ENCODE measurements around the gene FOXL1. TPM values are rescaled to one million over a fixed set of nuclear protein-coding genes. Genes with fewer than 3 reads are reported as not detected.

FOXL1 gene
- 1 to 10 TPM in 3 of 4 donors, under 1 TPM in 1; 0.22 to 6.3 (median 1.5) TPM for polyA plus RNA-seq
- long read RNA-seq, donor 1, result 0 reads
- long read RNA-seq, donor 2, partial matches to known transcripts, result 0 of 3 reads
- long read RNA-seq, donor 2, other reads (novel, unspliced or antisense), result 0 of 3 reads
- long read RNA-seq, donor 3, transcript FOXL1-201 (1 exons, 3,655 nt), result major isoform, 8 of 8 reads
- long read RNA-seq, donor 3, partial matches to known transcripts, result 0 of 8 reads
- long read RNA-seq, donor 3, other reads (novel, unspliced or antisense), result 0 of 8 reads
- long read RNA-seq, donor 4, result 0 reads
- long read RNA-seq, donor 5, transcript FOXL1-201 (1 exons, 3,655 nt), result major isoform, 5 of 5 reads
- long read RNA-seq, donor 5, partial matches to known transcripts, result 0 of 5 reads
- long read RNA-seq, donor 5, other reads (novel, unspliced or antisense), result 0 of 5 reads
- long read RNA-seq, donor 6, partial matches to known transcripts, result 0 of 4 reads
- long read RNA-seq, donor 6, other reads (novel, unspliced or antisense), result 0 of 4 reads
- long read RNA-seq, donor 7, partial matches to known transcripts, result 0 of 2 reads
- long read RNA-seq, donor 7, other reads (novel, unspliced or antisense), result 0 of 2 reads
- long read RNA-seq, donor 8, partial matches to known transcripts, result 0 of 1 reads
- long read RNA-seq, donor 8, other reads (novel, unspliced or antisense), result 0 of 1 reads
- long read RNA-seq, donor 9, partial matches to known transcripts, result 0 of 3 reads
- long read RNA-seq, donor 9, other reads (novel, unspliced or antisense), result 0 of 3 reads
- long read RNA-seq, donor 10, transcript FOXL1-201 (1 exons, 3,655 nt), result major isoform, 12 of 12 reads
- long read RNA-seq, donor 10, partial matches to known transcripts, result 0 of 12 reads
- long read RNA-seq, donor 10, other reads (novel, unspliced or antisense), result 0 of 12 reads

GRCh38 chr16:86578061-86578599, at the start of gene FOXL1:
Gene FOXL1 (plus strand): TSS chr16:86578549. CDS start chr16:86578724, 175 bp downstream.
- DNase-seq (peak in 1 of 2 donors; percentile 47), FAIRE-seq (no peak)
- Histone ChIP-seq H3K27ac (ENCODE audit: low read depth in 1 of 3, low read length in 2 of 3) (peak within 1 kb of the TSS; percentile 3 to 87 (median 69)), H3K4me1 (ENCODE audit: control insufficient read depth in 3 of 3, insufficient read depth in 2 of 3, low read depth in 1 of 3, low read length in 2 of 3) (peaks cover 0 to 8% (median 0%) of the 10 kb centered on the region in 3 donors), H3K36me3 (ENCODE audit: control insufficient read depth in 3 of 3, insufficient read depth in 2 of 3, low read depth in 1 of 3, low read length in 3 of 3) (no peaks in the 10 kb centered on the region), H3K9me3 (ENCODE audit: control insufficient read depth in 2 of 2, insufficient read depth in 1 of 2, low read depth in 1 of 2, low read length in 1 of 2) (no peaks in the 10 kb centered on the region), H3K27me3 (ENCODE audit: control insufficient read depth in 3 of 3, insufficient read depth in 3 of 3, low read length in 3 of 3) (peaks cover 8 to 81% (median 13%) of the 10 kb centered on the region in 3 donors), H3K4me3 (ENCODE audit: low read depth in 1 of 3, low read length in 3 of 3) (peak within 1 kb of the TSS in 2 of 3 donors; percentile 25 to 45)
- WGBS, 3 donors, result 14 to 45% (median 40%) methylated on average over 13 of the region's 13 CpGs

DNA sequence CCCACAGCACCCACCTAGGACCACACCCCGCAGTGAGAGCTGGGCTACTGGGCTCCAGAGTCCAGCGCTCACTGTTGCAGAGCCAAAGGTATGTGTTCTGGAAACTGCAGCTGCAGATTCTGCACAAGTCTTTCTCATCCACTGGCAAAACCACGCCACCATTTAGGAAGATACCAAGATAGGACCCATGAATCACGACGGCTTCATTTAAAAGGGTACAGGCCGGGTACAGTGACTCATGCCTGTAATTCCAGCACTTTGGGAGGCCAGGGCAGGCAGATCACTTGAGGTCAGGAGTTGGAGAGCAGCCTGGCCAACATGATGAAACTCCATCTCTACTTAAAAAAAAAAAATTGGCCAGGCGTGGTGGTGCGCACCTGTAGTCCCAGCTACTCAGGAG, 49.2 kb upstream of the FOXL1 start:
- Histone ChIP-seq H3K36me3 (ENCODE audit: control insufficient read depth in 3 of 3, insufficient read depth in 2 of 3, low read depth in 1 of 3, low read length in 3 of 3) (peaks cover 3 to 21% (median 4%) of the 10 kb centered on the region in 3 donors), H3K27ac (ENCODE audit: low read depth in 1 of 3, low read length in 2 of 3) (no peak overlapping the region), H3K27me3 (ENCODE audit: control insufficient read depth in 3 of 3, insufficient read depth in 3 of 3, low read length in 3 of 3) (no peaks in the 10 kb centered on the region), H3K4me1 (ENCODE audit: control insufficient read depth in 3 of 3, insufficient read depth in 2 of 3, low read depth in 1 of 3, low read length in 2 of 3) (no peaks in the 10 kb centered on the region), H3K9me3 (ENCODE audit: control insufficient read depth in 2 of 2, insufficient read depth in 1 of 2, low read depth in 1 of 2, low read length in 1 of 2) (no peaks in the 10 kb centered on the region), H3K4me3 (ENCODE audit: low read depth in 1 of 3, low read length in 3 of 3) (no peak overlapping the region)
- FAIRE-seq (no peak), DNase-seq (no peak)
- 83 to 92% (median 89%) methylated on average over 8 of the region's 8 CpGs for WGBS, 3 donors

DNA sequence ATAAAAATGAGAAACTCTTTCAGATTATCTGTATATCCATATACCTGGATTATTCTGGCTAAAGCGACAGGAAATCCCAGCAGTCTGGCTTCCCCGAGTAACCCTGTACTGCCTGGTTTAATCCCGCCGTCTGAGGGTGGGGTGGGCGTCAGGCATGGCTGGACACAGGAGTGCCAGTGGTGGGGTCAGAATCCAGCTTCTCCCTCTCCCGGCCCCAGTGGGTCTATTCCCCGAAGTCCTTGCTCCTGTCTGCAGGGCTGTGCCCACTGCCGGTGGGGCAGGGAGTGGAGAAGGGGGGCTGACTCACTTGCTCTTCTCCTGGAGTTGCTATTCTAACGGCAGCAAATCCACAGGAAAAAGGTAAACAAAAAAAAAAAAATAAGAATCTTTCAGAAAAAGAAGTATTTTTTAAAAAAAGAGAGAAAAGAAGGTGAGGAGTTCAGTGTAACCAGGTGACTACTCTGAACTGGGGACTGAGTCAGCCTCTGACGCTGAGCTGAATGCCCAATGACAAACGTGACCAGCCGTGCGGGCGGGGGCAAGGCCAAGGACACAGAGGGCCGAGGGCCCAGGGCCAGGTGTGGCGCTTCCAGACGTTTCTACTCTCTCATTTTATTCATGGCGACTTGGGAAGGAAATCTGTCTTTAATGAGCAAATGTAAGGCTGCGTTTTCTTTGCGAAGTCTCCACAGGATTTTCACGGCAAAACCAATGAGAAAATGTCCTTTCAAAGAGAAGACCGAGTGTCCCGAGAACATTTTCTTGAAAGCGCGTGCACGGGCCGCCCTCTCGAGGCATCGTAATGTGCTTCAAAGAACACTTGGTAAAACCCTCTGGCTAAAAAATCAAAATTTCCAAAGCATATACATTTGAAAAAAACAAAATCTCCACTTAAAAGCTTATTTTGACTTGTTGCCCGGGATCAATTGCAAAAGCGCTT, 47.8 kb upstream of the FOXL1 start:
- H3K27me3 ChIP-seq (ENCODE audit: control insufficient read depth in 3 of 3, insufficient read depth in 3 of 3, low read length in 3 of 3), result no peaks in the 10 kb centered on the region
- DNase-seq (no peak), FAIRE-seq (no peak)
- 73 to 83% (median 82%) methylated on average over 31 of the region's 31 CpGs for WGBS, 3 donors
- no peaks in the 10 kb centered on the region for H3K4me1 ChIP-seq (ENCODE audit: control insufficient read depth in 3 of 3, insufficient read depth in 2 of 3, low read depth in 1 of 3, low read length in 2 of 3)
- H3K4me3 ChIP-seq (ENCODE audit: low read depth in 1 of 3, low read length in 3 of 3), result no peak overlapping the region
- H3K27ac ChIP-seq (ENCODE audit: low read depth in 1 of 3, low read length in 2 of 3), result peak overlapping the region in 2 of 3 donors; percentile 45 to 59
- peaks cover 3 to 25% (median 4%) of the 10 kb centered on the region in 3 donors for H3K36me3 ChIP-seq (ENCODE audit: control insufficient read depth in 3 of 3, insufficient read depth in 2 of 3, low read depth in 1 of 3, low read length in 3 of 3)
- H3K9me3 ChIP-seq (ENCODE audit: control insufficient read depth in 2 of 2, insufficient read depth in 1 of 2, low read depth in 1 of 2, low read length in 1 of 2), result no peaks in the 10 kb centered on the region

- Histone ChIP-seq H3K4me3 (ENCODE audit: low read depth in 1 of 3, low read length in 3 of 3) (no peak overlapping the region), H3K4me1 (ENCODE audit: control insufficient read depth in 3 of 3, insufficient read depth in 2 of 3, low read depth in 1 of 3, low read length in 2 of 3) (no peaks in the 10 kb centered on the region), H3K9me3 (ENCODE audit: control insufficient read depth in 2 of 2, insufficient read depth in 1 of 2, low read depth in 1 of 2, low read length in 1 of 2) (no peaks in the 10 kb centered on the region), H3K27me3 (ENCODE audit: control insufficient read depth in 3 of 3, insufficient read depth in 3 of 3, low read length in 3 of 3) (no peaks in the 10 kb centered on the region), H3K36me3 (ENCODE audit: control insufficient read depth in 3 of 3, insufficient read depth in 2 of 3, low read depth in 1 of 3, low read length in 3 of 3) (peaks cover 4 to 26% (median 5%) of the 10 kb centered on the region in 3 donors), H3K27ac (ENCODE audit: low read depth in 1 of 3, low read length in 2 of 3) (peak overlapping the region in 2 of 3 donors; percentile 45 to 57)
- FAIRE-seq, result no peak
- WGBS, 3 donors, result 68 to 86% (median 75%) methylated on average over 6 to 7 of the region's 7 CpGs
- DNase-seq, result no peak
Observed at GRCh38 chr16:86531191-86531545, 47.2 kb upstream of the FOXL1 start.

- Histone ChIP-seq H3K4me1 (ENCODE audit: control insufficient read depth in 3 of 3, insufficient read depth in 2 of 3, low read depth in 1 of 3, low read length in 2 of 3) (no peaks in the 10 kb centered on the region), H3K9me3 (ENCODE audit: control insufficient read depth in 2 of 2, insufficient read depth in 1 of 2, low read depth in 1 of 2, low read length in 1 of 2) (no peaks in the 10 kb centered on the region), H3K36me3 (ENCODE audit: control insufficient read depth in 3 of 3, insufficient read depth in 2 of 3, low read depth in 1 of 3, low read length in 3 of 3) (peaks cover 4 to 29% (median 5%) of the 10 kb centered on the region in 3 donors), H3K4me3 (ENCODE audit: low read depth in 1 of 3, low read length in 3 of 3) (no peak overlapping the region), H3K27ac (ENCODE audit: low read depth in 1 of 3, low read length in 2 of 3) (peak overlapping the region in 2 of 3 donors; percentile 17 to 57), H3K27me3 (ENCODE audit: control insufficient read depth in 3 of 3, insufficient read depth in 3 of 3, low read length in 3 of 3) (no peaks in the 10 kb centered on the region)
- no peak for DNase-seq
- FAIRE-seq, result no peak
- WGBS, 3 donors, result 90 to 93% (median 90%) methylated on average over 47 to 49 of the region's 49 CpGs
Observed at GRCh38 chr16:86531641-86532525, 46.5 kb upstream of the FOXL1 start.

DNA sequence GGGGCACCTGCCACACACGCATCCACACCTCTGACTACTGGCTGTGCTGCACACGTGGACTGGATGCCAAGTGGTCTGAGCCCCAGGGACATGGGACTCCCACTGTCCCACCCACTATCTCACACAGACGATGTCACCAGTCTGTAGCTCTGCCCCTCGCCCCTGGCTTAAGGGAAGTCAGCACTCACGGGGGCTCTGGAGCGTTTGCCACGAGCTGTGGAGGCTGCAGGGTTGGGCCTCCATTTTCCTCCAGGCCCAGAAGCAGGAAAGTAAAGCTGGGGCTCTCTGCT, 45.9 kb upstream of the FOXL1 start:
- no peaks in the 10 kb centered on the region for H3K27me3 ChIP-seq (ENCODE audit: control insufficient read depth in 3 of 3, insufficient read depth in 3 of 3, low read length in 3 of 3)
- H3K9me3 ChIP-seq (ENCODE audit: control insufficient read depth in 2 of 2, insufficient read depth in 1 of 2, low read depth in 1 of 2, low read length in 1 of 2), result no peaks in the 10 kb centered on the region
- DNase-seq, result no peak
- no peak overlapping the region for H3K27ac ChIP-seq (ENCODE audit: low read depth in 1 of 3, low read length in 2 of 3)
- H3K4me3 ChIP-seq (ENCODE audit: low read depth in 1 of 3, low read length in 3 of 3), result no peak overlapping the region
- FAIRE-seq, result no peak
- WGBS, 3 donors, result 93 to 96% (median 93%) methylated on average over 7 of the region's 7 CpGs
- no peaks in the 10 kb centered on the region for H3K4me1 ChIP-seq (ENCODE audit: control insufficient read depth in 3 of 3, insufficient read depth in 2 of 3, low read depth in 1 of 3, low read length in 2 of 3)
- H3K36me3 ChIP-seq (ENCODE audit: control insufficient read depth in 3 of 3, insufficient read depth in 2 of 3, low read depth in 1 of 3, low read length in 3 of 3), result peaks cover 4 to 29% (median 5%) of the 10 kb centered on the region in 3 donors

DNA sequence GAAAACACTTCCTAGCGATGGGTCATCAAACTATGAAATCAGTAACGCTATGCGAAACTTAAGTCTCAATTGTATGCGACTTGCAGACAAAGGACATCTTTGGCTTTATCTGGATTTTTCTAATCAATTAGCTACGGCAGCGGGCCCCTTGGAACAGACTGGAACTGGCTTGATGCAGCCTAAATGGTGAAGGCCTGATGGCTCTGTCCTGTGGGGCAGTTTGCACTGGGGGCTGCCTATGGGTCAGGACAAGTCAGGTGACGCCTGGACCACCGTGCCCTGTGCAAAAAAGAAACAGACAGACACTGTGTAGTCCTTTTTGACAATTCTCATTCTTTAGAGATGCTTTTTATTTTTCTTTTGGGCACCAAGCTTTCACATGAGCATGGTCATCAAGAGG, 45.3 kb upstream of the FOXL1 start:
- H3K9me3 ChIP-seq (ENCODE audit: control insufficient read depth in 2 of 2, insufficient read depth in 1 of 2, low read depth in 1 of 2, low read length in 1 of 2), result no peaks in the 10 kb centered on the region
- 96 to 97% (median 96%) methylated on average over 8 of the region's 8 CpGs for WGBS, 3 donors
- no peaks in the 10 kb centered on the region for H3K4me1 ChIP-seq (ENCODE audit: control insufficient read depth in 3 of 3, insufficient read depth in 2 of 3, low read depth in 1 of 3, low read length in 2 of 3)
- H3K27me3 ChIP-seq (ENCODE audit: control insufficient read depth in 3 of 3, insufficient read depth in 3 of 3, low read length in 3 of 3), result no peaks in the 10 kb centered on the region
- H3K27ac ChIP-seq (ENCODE audit: low read depth in 1 of 3, low read length in 2 of 3), result no peak overlapping the region
- FAIRE-seq (no peak), DNase-seq (no peak)
- peaks cover 4 to 35% (median 5%) of the 10 kb centered on the region in 3 donors for H3K36me3 ChIP-seq (ENCODE audit: control insufficient read depth in 3 of 3, insufficient read depth in 2 of 3, low read depth in 1 of 3, low read length in 3 of 3)
- no peak overlapping the region for H3K4me3 ChIP-seq (ENCODE audit: low read depth in 1 of 3, low read length in 3 of 3)

Measured in small intestine (tissue), 16 donors.